GM10266 (cell line): ENCODE data around the gene FBXO24.

Experiments
- DNase-seq: peaks from one replicate; pipeline ENCODE4 v3.0.0; 2012; ENCODE audit errors: extremely low spot score
- TF ChIP-seq, protein P1 (sequence below): IDR thresholded peaks from 2 replicates; pipeline ENCODE4 v1.5.1; 2012; ENCODE audit warnings: mild to moderate bottlenecking, low read depth; ENCODE audit not compliant: control insufficient read depth, insufficient read depth; ENCODE audit errors: missing control alignments

The FBXO24 gene

DNA sequence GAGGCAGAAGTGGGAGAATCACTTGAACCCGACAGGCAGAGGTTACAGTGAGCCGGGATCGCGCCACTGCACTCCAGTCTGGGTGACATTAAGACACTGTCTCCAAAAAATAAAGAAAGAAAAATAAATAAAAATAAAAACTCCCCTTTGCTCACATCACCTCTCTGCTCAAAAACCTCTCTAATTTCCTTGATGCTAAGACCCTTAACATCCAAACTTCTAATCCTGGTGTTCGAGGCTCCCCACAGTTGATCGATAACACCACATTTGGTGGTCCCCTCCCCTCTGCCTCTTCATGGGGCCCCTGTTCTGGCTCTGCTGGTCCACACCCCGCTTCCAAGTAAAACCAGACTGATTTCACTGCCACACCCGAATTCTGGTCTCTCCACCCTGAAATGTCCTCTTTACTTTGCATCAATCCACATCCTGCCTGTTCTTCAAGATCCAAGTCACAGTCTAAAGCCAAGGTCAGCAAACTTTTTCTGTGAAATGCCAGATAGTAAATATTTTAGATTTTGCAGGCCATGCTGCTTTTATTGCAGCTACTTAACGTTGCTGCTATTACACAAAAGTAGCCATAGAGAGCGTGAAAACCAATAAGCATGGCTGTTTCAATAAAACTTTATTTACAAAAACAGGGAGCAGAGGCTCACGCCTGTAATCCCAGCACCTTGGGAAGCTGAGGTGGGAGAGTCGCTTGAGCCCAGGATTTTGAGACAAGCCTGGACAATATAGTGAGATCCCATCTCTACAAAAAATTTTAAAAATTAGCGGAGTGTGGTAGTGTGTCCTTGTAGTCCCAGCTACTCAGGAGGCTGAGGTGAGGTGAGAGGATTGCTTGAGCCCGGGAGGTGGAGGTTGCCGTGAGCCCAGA is 38.1 kb downstream of the FBXO24 start:
- DNase-seq, result no peak
- TF ChIP-seq, protein P1, sequence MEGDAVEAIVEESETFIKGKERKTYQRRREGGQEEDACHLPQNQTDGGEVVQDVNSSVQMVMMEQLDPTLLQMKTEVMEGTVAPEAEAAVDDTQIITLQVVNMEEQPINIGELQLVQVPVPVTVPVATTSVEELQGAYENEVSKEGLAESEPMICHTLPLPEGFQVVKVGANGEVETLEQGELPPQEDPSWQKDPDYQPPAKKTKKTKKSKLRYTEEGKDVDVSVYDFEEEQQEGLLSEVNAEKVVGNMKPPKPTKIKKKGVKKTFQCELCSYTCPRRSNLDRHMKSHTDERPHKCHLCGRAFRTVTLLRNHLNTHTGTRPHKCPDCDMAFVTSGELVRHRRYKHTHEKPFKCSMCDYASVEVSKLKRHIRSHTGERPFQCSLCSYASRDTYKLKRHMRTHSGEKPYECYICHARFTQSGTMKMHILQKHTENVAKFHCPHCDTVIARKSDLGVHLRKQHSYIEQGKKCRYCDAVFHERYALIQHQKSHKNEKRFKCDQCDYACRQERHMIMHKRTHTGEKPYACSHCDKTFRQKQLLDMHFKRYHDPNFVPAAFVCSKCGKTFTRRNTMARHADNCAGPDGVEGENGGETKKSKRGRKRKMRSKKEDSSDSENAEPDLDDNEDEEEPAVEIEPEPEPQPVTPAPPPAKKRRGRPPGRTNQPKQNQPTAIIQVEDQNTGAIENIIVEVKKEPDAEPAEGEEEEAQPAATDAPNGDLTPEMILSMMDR, result no peak

DNA sequence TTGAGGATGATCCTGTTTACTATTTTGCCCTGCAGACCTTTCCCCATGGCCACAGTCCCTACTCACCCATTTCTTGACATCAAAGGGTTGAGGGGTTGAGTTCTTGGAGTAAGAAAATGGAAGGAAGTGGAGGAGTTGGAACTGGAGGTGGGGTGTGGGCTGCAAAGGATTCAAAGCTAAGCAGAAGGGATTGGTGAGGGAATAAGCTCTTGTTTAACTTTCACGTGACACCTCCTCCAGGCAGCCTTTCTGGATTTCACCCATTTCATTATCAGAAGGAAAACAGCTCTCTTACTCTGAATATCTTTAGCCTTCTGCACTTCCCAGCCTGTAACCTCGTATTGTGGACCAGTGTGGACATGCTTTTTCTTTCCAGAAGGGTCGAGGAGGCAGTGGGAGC is 39.9 kb downstream of the FBXO24 start:
- TF ChIP-seq, protein P1, result no peak

DNA sequence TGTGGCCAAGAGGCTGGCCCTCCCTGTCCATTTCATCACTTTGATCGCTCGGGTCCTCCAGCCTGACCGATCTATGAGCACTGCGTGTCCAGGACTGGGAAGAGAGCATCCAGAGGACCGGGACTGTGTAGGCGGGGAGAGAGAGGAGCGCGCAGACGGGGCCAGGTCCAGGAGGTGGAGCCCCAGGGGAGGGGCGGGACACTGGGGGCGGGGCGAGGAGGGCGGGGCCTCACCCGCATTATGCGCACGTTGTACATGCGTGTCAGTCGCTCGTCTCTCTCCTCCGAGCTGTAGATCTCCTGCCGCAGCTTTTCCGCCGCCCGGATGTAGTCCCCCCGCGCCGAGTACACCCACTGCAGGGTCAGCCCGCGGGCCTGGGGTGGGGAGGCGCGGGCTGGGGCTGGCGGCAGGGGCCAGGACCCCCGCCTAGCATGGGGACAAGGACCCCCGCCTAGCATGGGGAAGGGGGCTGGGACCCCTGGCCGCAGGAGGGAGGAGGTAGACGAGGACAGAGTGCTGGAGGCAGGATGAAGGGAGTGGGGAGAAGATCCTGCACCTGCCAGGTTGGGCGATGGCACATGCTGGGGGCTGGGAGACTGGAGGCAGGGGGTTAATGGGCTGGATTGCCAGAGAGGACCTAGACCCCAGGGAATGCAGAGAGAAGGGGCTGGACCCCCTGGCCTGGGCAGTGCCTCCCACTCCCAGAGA is 40.6 kb downstream of the FBXO24 start:
- TF ChIP-seq, protein P1, result no peak
- DNase-seq, result peak; percentile 97

More for the DNA sequence above, 39.9 kb downstream of the FBXO24 start:
- no peak for DNase-seq

DNA sequence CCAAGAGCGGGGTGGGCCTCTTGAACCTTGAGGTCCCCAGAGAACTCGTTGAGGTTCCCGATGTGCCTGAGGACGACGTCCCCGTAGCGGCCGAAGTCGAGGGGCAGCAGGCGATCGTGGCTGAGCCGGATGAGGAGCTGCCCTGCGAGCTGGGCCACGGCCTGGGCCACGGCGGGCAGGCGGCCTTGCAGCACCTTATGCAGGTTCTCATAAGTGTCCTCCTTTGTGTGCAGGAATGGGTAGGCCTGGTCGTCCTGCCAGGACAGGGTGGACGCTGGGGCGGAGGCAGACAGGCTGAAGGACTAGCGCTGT is 41.1 kb downstream of the FBXO24 start:
- TF ChIP-seq, protein P1, result no peak
- DNase-seq, result no peak

GRCh38 chr7:100629117-100629716 is 43.1 kb downstream of the FBXO24 start:
- no peak for DNase-seq
- TF ChIP-seq, protein P1, result peak; percentile 39

DNA sequence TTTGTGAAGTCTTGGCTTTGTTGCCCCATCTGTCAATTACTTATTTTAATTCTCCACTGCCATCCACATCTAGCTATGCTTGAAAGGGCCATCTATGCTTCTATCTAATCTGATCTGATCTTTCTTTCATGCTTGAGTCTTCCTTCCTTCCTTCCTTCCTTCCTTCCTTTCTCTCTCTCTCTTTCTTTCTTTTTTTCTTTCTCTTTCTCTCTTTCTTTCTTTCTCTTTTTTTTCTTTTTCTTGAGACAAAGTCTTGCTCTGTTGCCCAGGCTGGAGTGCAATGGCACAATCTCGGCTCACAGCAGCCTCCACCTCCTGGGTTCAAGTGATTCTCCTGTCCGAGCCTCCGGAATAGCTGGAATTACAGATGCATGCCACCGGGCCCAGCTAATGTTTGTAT is 43.9 kb downstream of the FBXO24 start:
- TF ChIP-seq, protein P1, result no peak
- DNase-seq, result no peak
